OCI-LY7 (cell line): ENCODE measurements around the gene TMEM135. TPM values are rescaled to one million over a fixed set of nuclear protein-coding genes. Genes with fewer than 3 reads are reported as not detected.

Source experiments
- BruUV-seq: library from RNA; stranded (reverse); fragments of 400-500 nt; replicated peaks from 2 replicates; lab custom pipeline; 2021; lab: Mats Ljungman, UMichigan
- CTCF ChIA-PET: fragments of 300-600 bp; sonication (Branson Sonifier 250); formaldehyde crosslinking; loops from one replicate; lab custom pipeline; 2022; ENCODE audit warnings: antibody characterized with exemption; ENCODE audit not compliant: unreplicated experiment; lab: Charles Lee
- POLR2A ChIA-PET: fragments of 300-600 bp; sonication (Branson Sonifier 250); formaldehyde crosslinking; loops from one replicate; lab custom pipeline; 2022; ENCODE audit warnings: antibody characterized with exemption; lab: Charles Lee
- DNase-seq: peaks from one replicate; pipeline ENCODE4 v3.0.0-alpha.2; 2015; ENCODE audit warnings: low spot score
- H2AFZ ChIP-seq: fragments of 200-600 bp; sonication (generic), shearing (Covaris generic); 2 replicates; pipeline ENCODE4 v1.6.1; 2014; ENCODE audit warnings: mild to moderate bottlenecking, antibody characterized with exemption, low read length, moderate library complexity
- H3K27ac ChIP-seq: fragments of 200-600 bp; sonication (generic); 2 replicates; pipeline ENCODE4 v1.5.1; 2014; ENCODE audit warnings: mixed run types, low read depth, mild to moderate bottlenecking, moderate library complexity, low read length, inconsistent platforms; ENCODE audit not compliant: poor library complexity, severe bottlenecking
- H3K36me3 ChIP-seq: fragments of 200-600 bp; sonication (generic); 2 replicates; pipeline ENCODE4 v1.6.1; 2014; ENCODE audit warnings: mild to moderate bottlenecking, antibody characterized with exemption, low read length, moderate library complexity, mixed read lengths; ENCODE audit not compliant: insufficient read depth
- H3K4me1 ChIP-seq: fragments of 200-600 bp; sonication (generic); 2 replicates; pipeline ENCODE4 v1.5.1; 2014; ENCODE audit warnings: mild to moderate bottlenecking, low read length; ENCODE audit not compliant: insufficient read depth, poor library complexity, severe bottlenecking
- H3K4me2 ChIP-seq: fragments of 200-600 bp; sonication (generic); 2 replicates; pipeline ENCODE4 v1.6.1; 2014; ENCODE audit warnings: mild to moderate bottlenecking, low read length
- H3K4me3 ChIP-seq: fragments of 200-600 bp; sonication (generic); 2 replicates; pipeline ENCODE4 v1.5.1; 2014; ENCODE audit warnings: mild to moderate bottlenecking, low read depth, low read length; ENCODE audit not compliant: poor library complexity, severe bottlenecking
- H3K79me2 ChIP-seq: fragments of 200-600 bp; sonication (generic); 2 replicates; pipeline ENCODE4 v1.6.1; 2016; ENCODE audit warnings: low read depth, mild to moderate bottlenecking, low read length, moderate library complexity, mixed read lengths; ENCODE audit not compliant: insufficient read depth
- H3K9me2 ChIP-seq: fragments of 200-600 bp; sonication (generic); 2 replicates; pipeline ENCODE4 v1.6.1; 2016; ENCODE audit warnings: mild to moderate bottlenecking, low read length, mixed read lengths; ENCODE audit not compliant: insufficient read depth
- H3K9me3 ChIP-seq: fragments of 200-600 bp; sonication (generic); 2 replicates; pipeline ENCODE4 v1.6.1; 2014; ENCODE audit warnings: mild to moderate bottlenecking, mixed run types, low read length, mixed read lengths
- H4K20me1 ChIP-seq: fragments of 200-600 bp; sonication (generic); 2 replicates; pipeline ENCODE4 v1.6.1; 2014; ENCODE audit warnings: mild to moderate bottlenecking, antibody characterized with exemption, low read length, moderate library complexity, mixed read lengths; ENCODE audit not compliant: insufficient read depth
- CTCF ChIP-seq: fragments of 200-600 bp; sonication (generic); conservative IDR thresholded peaks from 2 replicates; pipeline ENCODE4 v1.5.1; 2014; ENCODE audit warnings: mild to moderate bottlenecking, antibody characterized with exemption, low read length, moderate library complexity, mixed read lengths
- EZH2phosphoT487 ChIP-seq: fragments of 200-600 bp; sonication (generic); IDR thresholded peaks from 2 replicates; pipeline ENCODE4 v1.6.1; 2018; ENCODE audit warnings: low read depth, borderline replicate concordance, mild to moderate bottlenecking, mixed run types, antibody characterized with exemption, low read length, moderate library complexity, mixed read lengths
- intact Hi-C: fragments of 100-400 bp; cut with micrococcal nuclease; formaldehyde crosslinking; loops from one replicate; pipeline ENCODE4 v1.10.0; 2022; ENCODE audit not compliant: unreplicated experiment
- total RNA-seq, 2 experiments: library from RNA; depleted of rRNA in 1 of 2; stranded (reverse); fragments of >200 nt in 1 of 2; shearing (Covaris generic) in 1 of 2; gene quantifications; 2 replicates each; pipeline ENCODE4 v1.2.3, GENCODE V29; 2014 to 2022

Gene TMEM135
- total RNA-seq, 2 experiments from 2014 or later = 14.5 to 56.4 TPM

DNA sequence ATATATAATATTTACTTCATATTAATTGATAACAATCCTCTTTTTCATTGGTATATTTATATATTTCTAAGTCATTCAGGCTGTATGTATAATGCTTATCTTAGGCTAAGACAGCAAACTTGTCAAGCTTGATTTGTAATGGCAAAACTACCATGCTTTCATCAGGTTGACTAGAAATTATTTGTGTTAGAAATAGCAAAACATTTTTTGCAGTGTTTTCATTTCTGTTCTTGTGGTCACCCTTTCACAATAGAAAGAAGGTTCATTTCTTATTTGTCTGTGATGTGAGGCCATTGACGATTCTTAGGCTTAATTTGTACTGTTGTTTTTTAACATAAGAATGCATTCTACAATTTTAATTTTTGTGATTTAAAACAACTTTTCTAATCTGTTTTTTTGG, 197.6 kb downstream of the TMEM135 start:
- BruUV-seq = no TSS peak
- Histone ChIP-seq H3K4me2 (no peak overlapping the region), H3K9me3 (peaks cover 17% of the 10 kb centered on the region; the same call in 1 of the 2 replicates), H2AFZ (no peak overlapping the region), H3K9me2 (0 out of 2 replicates have a peak, but pooled peaks cover 1% of the 10 kb centered on the region), H3K4me3 (no peak overlapping the region), H3K27ac (no peak overlapping the region), H3K79me2 (no peaks in the 10 kb centered on the region), H3K36me3 (no peaks in the 10 kb centered on the region), H4K20me1 (no peaks in the 10 kb centered on the region), H3K4me1 (no peaks in the 10 kb centered on the region)
- no peak for DNase-seq
- CTCF ChIA-PET = no interaction called here
- intact Hi-C loops = no loop called here
- TF ChIP-seq EZH2phosphoT487 (no peak), CTCF (no peak)
- POLR2A ChIA-PET = no interaction called here

GRCh38 chr11:87236368-87236767, 198.6 kb downstream of the TMEM135 start:
- Histone ChIP-seq H3K4me1 (no peaks in the 10 kb centered on the region), H2AFZ (no peak overlapping the region), H3K4me2 (no peak overlapping the region), H3K4me3 (no peak overlapping the region), H3K36me3 (no peaks in the 10 kb centered on the region), H3K9me3 (peaks cover 11% of the 10 kb centered on the region; the same call in 1 of the 2 replicates), H3K79me2 (no peaks in the 10 kb centered on the region), H3K27ac (no peak overlapping the region), H4K20me1 (no peaks in the 10 kb centered on the region), H3K9me2 (no peaks in the 10 kb centered on the region)
- no peak for TF ChIP-seq EZH2phosphoT487
- no peak for TF ChIP-seq CTCF
- BruUV-seq = no TSS peak
- ChIA-PET POLR2A (interaction anchor here (0.6 kb wide), 1 partner anchor 123 kb away, joined by 3 read pairs; no protein-coding TSS in a partner anchor), CTCF (no interaction called here)
- no peak for DNase-seq
- intact Hi-C loops = no loop called here

DNA sequence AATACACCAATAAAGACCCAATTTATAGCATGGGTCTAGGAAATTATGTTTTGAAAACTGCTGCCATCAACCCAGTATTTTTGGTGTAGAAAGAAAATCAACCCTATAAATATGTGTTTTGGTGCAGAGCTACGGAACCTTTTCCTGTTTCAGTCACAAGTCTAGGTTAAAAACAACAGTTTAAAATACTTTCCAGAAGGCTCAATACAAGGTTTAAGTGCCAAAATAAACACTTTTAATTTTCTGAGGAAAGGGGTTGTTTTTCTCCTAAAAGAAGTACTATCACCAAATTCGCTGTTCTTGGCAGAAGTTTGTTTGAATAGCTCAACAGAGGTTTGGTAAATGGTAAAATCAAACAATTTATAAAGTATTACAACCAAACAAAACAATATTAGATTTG, 201.3 kb downstream of the TMEM135 start:
- TF ChIP-seq EZH2phosphoT487 (no peak), CTCF (no peak)
- no peak overlapping the region for H2AFZ ChIP-seq
- H3K9me3 ChIP-seq = no peaks in the 10 kb centered on the region
- no peaks in the 10 kb centered on the region for H3K9me2 ChIP-seq
- BruUV-seq = TSS peak; percentile 14
- no peaks in the 10 kb centered on the region for H3K36me3 ChIP-seq
- H3K4me2 ChIP-seq = no peak overlapping the region
- H3K4me1 ChIP-seq = no peaks in the 10 kb centered on the region
- no peak overlapping the region for H3K4me3 ChIP-seq
- POLR2A ChIA-PET = no interaction called here
- no peak overlapping the region for H3K27ac ChIP-seq
- no peaks in the 10 kb centered on the region for H3K79me2 ChIP-seq
- CTCF ChIA-PET = no interaction called here
- intact Hi-C loops = no loop called here
- DNase-seq = no peak
- H4K20me1 ChIP-seq = no peaks in the 10 kb centered on the region
